ENCODE measurements around the gene PTGER2.

The PTGER2 gene

GRCh38 chr14:52313903-52314594, at the start of gene PTGER2:
Gene PTGER2, plus strand, starts transcription at chr14:52314312. Its CDS starts 237 bp downstream, at chr14:52314549.
- ATAC-seq (peak; percentile 87), DNase-seq (ENCODE audit: low spot score in 2 of 2) (peak; percentile 86 to 94)
- H3K9me3 Mint-ChIP-seq: no peaks in the 10 kb centered on the region
- H3K36me3 Mint-ChIP-seq: peaks cover 28% of the 10 kb centered on the region
- peaks cover 79% of the 10 kb centered on the region for H3K4me1 Mint-ChIP-seq
- peak within 1 kb of the TSS; percentile 100 for H3K4me3 Mint-ChIP-seq
- peak within 1 kb of the TSS; percentile 98 for H3K27ac Mint-ChIP-seq

GRCh38 chr14:52265253-52265652, 48.9 kb upstream of the PTGER2 start:
- Mint-ChIP-seq H3K9me3 (no peaks in the 10 kb centered on the region), H3K4me1 (peaks cover 47% of the 10 kb centered on the region), H3K4me3 (no peak overlapping the region), H3K27ac (peak overlapping the region; percentile 70), H3K36me3 (peaks cover 7% of the 10 kb centered on the region)
- ATAC-seq (no peak), DNase-seq (ENCODE audit: low spot score in 2 of 2) (no peak)

GRCh38 chr14:52266179-52266578, 47.9 kb upstream of the PTGER2 start:
- Mint-ChIP-seq H3K9me3 (no peaks in the 10 kb centered on the region), H3K27ac (peak overlapping the region; percentile 70), H3K4me1 (peaks cover 47% of the 10 kb centered on the region), H3K36me3 (peaks cover 7% of the 10 kb centered on the region), H3K4me3 (peak overlapping the region; percentile 99)
- DNase-seq (ENCODE audit: low spot score in 2 of 2) (no peak), ATAC-seq (no peak)

- ATAC-seq (no peak), DNase-seq (ENCODE audit: low spot score in 2 of 2) (no peak)
- Mint-ChIP-seq H3K36me3 (peaks cover 7% of the 10 kb centered on the region), H3K4me1 (peaks cover 52% of the 10 kb centered on the region), H3K9me3 (no peaks in the 10 kb centered on the region), H3K27ac (peak overlapping the region; percentile 77), H3K4me3 (peak overlapping the region; percentile 99)
Observed at GRCh38 chr14:52266782-52267181, 47.3 kb upstream of the PTGER2 start.

- H3K9me3 Mint-ChIP-seq: no peaks in the 10 kb centered on the region
- H3K27ac Mint-ChIP-seq: peak within 1 kb of the TSS; percentile 77
- DNase-seq (ENCODE audit: low spot score in 2 of 2): peak; percentile 46 to 76
- H3K4me3 Mint-ChIP-seq: peak within 1 kb of the TSS; percentile 99
- ATAC-seq: peak; percentile 87
- peaks cover 7% of the 10 kb centered on the region for H3K36me3 Mint-ChIP-seq
- peaks cover 60% of the 10 kb centered on the region for H3K4me1 Mint-ChIP-seq
Observed at GRCh38 chr14:52267501-52268278, 46.4 kb upstream of the PTGER2 start, which contains the start of gene PTGDR. Gene PTGDR, plus strand, starts transcription at chr14:52267698. Its CDS starts 117 bp downstream, at chr14:52267815.

- ATAC-seq: peak; percentile 74
- H3K27ac Mint-ChIP-seq: peak overlapping the region; percentile 77
- no peaks in the 10 kb centered on the region for H3K9me3 Mint-ChIP-seq
- peak overlapping the region; percentile 99 for H3K4me3 Mint-ChIP-seq
- peak; percentile 42 to 75 for DNase-seq (ENCODE audit: low spot score in 2 of 2)
- H3K4me1 Mint-ChIP-seq: peaks cover 68% of the 10 kb centered on the region
- H3K36me3 Mint-ChIP-seq: peaks cover 7% of the 10 kb centered on the region
Observed at GRCh38 chr14:52268279-52269061, 45.6 kb upstream of the PTGER2 start.

GRCh38 chr14:52269100-52269499, 45.0 kb upstream of the PTGER2 start:
- ATAC-seq: no peak
- H3K36me3 Mint-ChIP-seq: peaks cover 7% of the 10 kb centered on the region
- H3K9me3 Mint-ChIP-seq: no peaks in the 10 kb centered on the region
- peak overlapping the region; percentile 77 for H3K27ac Mint-ChIP-seq
- H3K4me1 Mint-ChIP-seq: peaks cover 74% of the 10 kb centered on the region
- peak overlapping the region; percentile 99 for H3K4me3 Mint-ChIP-seq
- DNase-seq (ENCODE audit: low spot score in 2 of 2): no peak

GRCh38 chr14:52269982-52270381, 44.1 kb upstream of the PTGER2 start:
- peaks cover 78% of the 10 kb centered on the region for H3K4me1 Mint-ChIP-seq
- ATAC-seq (no peak), DNase-seq (ENCODE audit: low spot score in 2 of 2) (no peak)
- no peaks in the 10 kb centered on the region for H3K9me3 Mint-ChIP-seq
- H3K27ac Mint-ChIP-seq: peak overlapping the region; percentile 10
- H3K36me3 Mint-ChIP-seq: peaks cover 13% of the 10 kb centered on the region
- peak overlapping the region; percentile 99 for H3K4me3 Mint-ChIP-seq

GRCh38 chr14:52271538-52271937, 42.6 kb upstream of the PTGER2 start:
- H3K36me3 Mint-ChIP-seq: peaks cover 20% of the 10 kb centered on the region
- H3K4me3 Mint-ChIP-seq: peak overlapping the region; percentile 99
- DNase-seq (ENCODE audit: low spot score in 2 of 2) (no peak), ATAC-seq (no peak)
- no peaks in the 10 kb centered on the region for H3K9me3 Mint-ChIP-seq
- peaks cover 69% of the 10 kb centered on the region for H3K4me1 Mint-ChIP-seq
- peak overlapping the region; percentile 10 for H3K27ac Mint-ChIP-seq

GRCh38 chr14:52272375-52272774, 41.7 kb upstream of the PTGER2 start:
- DNase-seq (ENCODE audit: low spot score in 2 of 2) (peak in 1 of 2 donors; percentile 67), ATAC-seq (peak; percentile 29)
- Mint-ChIP-seq H3K36me3 (peaks cover 20% of the 10 kb centered on the region), H3K27ac (peak overlapping the region; percentile 88), H3K4me3 (peak overlapping the region; percentile 99), H3K9me3 (no peaks in the 10 kb centered on the region), H3K4me1 (peaks cover 60% of the 10 kb centered on the region)

GRCh38 chr14:52275372-52275771, 38.7 kb upstream of the PTGER2 start:
- no peaks in the 10 kb centered on the region for H3K9me3 Mint-ChIP-seq
- peaks cover 12% of the 10 kb centered on the region for H3K36me3 Mint-ChIP-seq
- H3K27ac Mint-ChIP-seq: peak overlapping the region; percentile 60
- no peak overlapping the region for H3K4me3 Mint-ChIP-seq
- ATAC-seq: peak; percentile 81
- H3K4me1 Mint-ChIP-seq: peaks cover 48% of the 10 kb centered on the region
- DNase-seq (ENCODE audit: low spot score in 2 of 2): no peak

- peaks cover 37% of the 10 kb centered on the region for H3K4me1 Mint-ChIP-seq
Observed at GRCh38 chr14:52277552-52277951, 36.6 kb upstream of the PTGER2 start.

GRCh38 chr14:52279408-52279807, 34.7 kb upstream of the PTGER2 start:
- ATAC-seq: no peak
- Mint-ChIP-seq H3K27ac (peak overlapping the region; percentile 37), H3K36me3 (peaks cover 12% of the 10 kb centered on the region), H3K4me1 (peaks cover 18% of the 10 kb centered on the region), H3K4me3 (no peak overlapping the region), H3K9me3 (no peaks in the 10 kb centered on the region)
- no peak for DNase-seq (ENCODE audit: low spot score in 2 of 2)

More at GRCh38 chr14:52277552-52277951, 36.6 kb upstream of the PTGER2 start:
- ATAC-seq (no peak), DNase-seq (ENCODE audit: low spot score in 2 of 2) (no peak)
- H3K27ac Mint-ChIP-seq: no peak overlapping the region
- peaks cover 12% of the 10 kb centered on the region for H3K36me3 Mint-ChIP-seq
- H3K9me3 Mint-ChIP-seq: no peaks in the 10 kb centered on the region
- H3K4me3 Mint-ChIP-seq: no peak overlapping the region

- no peaks in the 10 kb centered on the region for H3K9me3 Mint-ChIP-seq
- peaks cover 23% of the 10 kb centered on the region for H3K4me1 Mint-ChIP-seq
- ATAC-seq: no peak
- no peak overlapping the region for H3K4me3 Mint-ChIP-seq
- DNase-seq (ENCODE audit: low spot score in 2 of 2): no peak
- H3K27ac Mint-ChIP-seq: no peak overlapping the region
- H3K36me3 Mint-ChIP-seq: no peaks in the 10 kb centered on the region
Observed at GRCh38 chr14:52283099-52283498, 31.0 kb upstream of the PTGER2 start.
